ENCODE results near the gene NIP7. TPM values are rescaled to one million over a fixed set of nuclear protein-coding genes. Genes with fewer than 3 reads are reported as not detected.
A peak's percentile ranks its signal among the peaks of the same experiment; 100 is the strongest.

NIP7 gene
- total RNA-seq, 1 donor from 2014 or later, result 23.7 TPM

DNA sequence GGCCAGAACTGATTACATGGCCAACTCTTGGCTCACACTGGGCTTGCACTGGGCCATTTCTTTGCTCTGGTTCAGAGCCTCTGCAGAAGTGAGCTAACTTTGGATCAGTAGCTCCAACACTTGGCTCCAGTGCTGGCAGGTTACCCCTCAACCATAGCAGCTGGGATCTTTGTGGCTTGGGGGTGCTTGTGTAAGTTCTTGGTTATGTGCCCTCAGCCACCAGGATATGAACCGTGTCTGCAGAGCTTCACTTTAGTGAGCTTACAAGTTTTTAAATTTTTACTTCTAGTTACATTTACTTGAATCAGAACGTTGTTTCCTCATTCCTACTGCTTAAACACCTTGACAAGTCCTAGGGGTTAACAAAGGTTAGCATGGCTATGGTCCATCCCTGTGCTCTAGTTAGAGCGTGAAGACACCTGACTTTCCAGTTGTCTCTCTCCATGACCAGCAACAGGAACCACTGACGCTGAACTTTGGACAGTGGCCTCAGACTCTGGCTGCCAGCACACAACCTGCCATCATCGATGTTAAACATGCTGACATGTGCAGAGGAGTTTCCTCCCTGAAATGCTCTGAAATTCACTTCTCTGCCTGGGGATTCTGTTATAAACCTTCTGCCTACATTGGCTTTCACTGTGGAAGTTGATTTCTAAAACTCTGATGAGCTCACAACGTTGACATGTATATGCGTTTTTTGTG is 13.2 kb upstream of the NIP7 start:
- Histone ChIP-seq H3F3A (ENCODE audit: low read depth) (peaks cover 22% of the 10 kb centered on the region), H3K79me2 (ENCODE audit: low read depth) (peaks cover 80% of the 10 kb centered on the region), H3K9me3 (ENCODE audit: low read depth) (no peaks in the 10 kb centered on the region), H3K27me3 (no peaks in the 10 kb centered on the region), H4K20me1 (ENCODE audit: low read depth) (peaks cover 85% of the 10 kb centered on the region), H3K4me1 (peaks cover 22% of the 10 kb centered on the region), H2AFZ (replicated peaks) (no peak overlapping the region), H3K4me2 (peak overlapping the region; percentile 7), H3K27ac (no peak overlapping the region), H3K36me3 (peaks cover 3% of the 10 kb centered on the region), H3K4me3 (no peak overlapping the region), H3K9ac (no peak overlapping the region)
- no peak for DNase-seq (ENCODE audit: low spot score)
- Mint-ChIP-seq H3K36me3 (peaks cover 30% of the 10 kb centered on the region), H3K27ac (no peak overlapping the region), H3K4me3 (no peak overlapping the region), H3K27me3 (ENCODE audit: insufficient read depth, low read depth) (peaks cover 2% of the 10 kb centered on the region), H3K9me3 (no peaks in the 10 kb centered on the region), H3K4me1 (peaks cover 15% of the 10 kb centered on the region)
- TF ChIP-seq EZH2 (IDR thresholded peaks at IDR 0.05) (no peak), EZH2phosphoT487 (IDR thresholded peaks at IDR 0.05) (no peak)
- TF ChIP-seq, protein P1, sequence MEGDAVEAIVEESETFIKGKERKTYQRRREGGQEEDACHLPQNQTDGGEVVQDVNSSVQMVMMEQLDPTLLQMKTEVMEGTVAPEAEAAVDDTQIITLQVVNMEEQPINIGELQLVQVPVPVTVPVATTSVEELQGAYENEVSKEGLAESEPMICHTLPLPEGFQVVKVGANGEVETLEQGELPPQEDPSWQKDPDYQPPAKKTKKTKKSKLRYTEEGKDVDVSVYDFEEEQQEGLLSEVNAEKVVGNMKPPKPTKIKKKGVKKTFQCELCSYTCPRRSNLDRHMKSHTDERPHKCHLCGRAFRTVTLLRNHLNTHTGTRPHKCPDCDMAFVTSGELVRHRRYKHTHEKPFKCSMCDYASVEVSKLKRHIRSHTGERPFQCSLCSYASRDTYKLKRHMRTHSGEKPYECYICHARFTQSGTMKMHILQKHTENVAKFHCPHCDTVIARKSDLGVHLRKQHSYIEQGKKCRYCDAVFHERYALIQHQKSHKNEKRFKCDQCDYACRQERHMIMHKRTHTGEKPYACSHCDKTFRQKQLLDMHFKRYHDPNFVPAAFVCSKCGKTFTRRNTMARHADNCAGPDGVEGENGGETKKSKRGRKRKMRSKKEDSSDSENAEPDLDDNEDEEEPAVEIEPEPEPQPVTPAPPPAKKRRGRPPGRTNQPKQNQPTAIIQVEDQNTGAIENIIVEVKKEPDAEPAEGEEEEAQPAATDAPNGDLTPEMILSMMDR (IDR thresholded peaks at IDR 0.05), result no peak

DNA sequence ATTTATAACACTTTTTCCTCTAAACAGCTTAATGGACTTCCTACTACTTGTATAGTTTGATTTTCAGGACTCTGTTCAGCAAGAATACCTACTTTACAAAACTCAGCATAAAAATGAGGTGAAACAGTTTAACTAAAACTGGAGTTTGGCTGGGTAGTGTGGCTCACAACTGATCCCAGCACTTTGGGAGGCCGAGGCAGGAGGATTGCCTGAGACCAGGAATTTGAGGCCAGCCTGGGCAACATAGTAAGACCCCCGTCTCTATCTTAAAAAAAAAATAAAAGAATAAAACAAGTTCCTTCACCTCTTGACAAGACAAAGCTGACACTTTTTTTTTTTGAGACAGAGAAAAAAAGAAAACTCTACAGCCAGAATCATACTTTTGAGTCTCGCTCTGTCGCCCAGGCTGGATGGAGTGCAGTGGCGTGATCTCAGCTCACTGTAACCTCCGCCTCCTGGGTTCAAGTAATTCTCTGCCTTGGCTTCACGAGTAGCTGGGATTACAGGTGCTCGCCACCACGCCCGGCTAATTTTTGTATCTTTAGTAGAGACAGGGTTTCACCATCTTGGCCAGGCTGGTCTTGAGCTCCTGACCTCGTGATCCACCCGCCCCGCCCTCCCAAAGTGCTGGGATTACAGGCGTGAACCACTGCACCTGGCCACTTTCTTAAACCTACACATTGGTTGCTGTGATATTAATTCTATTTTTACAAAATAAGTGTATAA is 11.8 kb upstream of the NIP7 start:
- TF ChIP-seq, protein P1 (IDR thresholded peaks at IDR 0.05), result no peak
- no peak for TF ChIP-seq EZH2phosphoT487 (IDR thresholded peaks at IDR 0.05)
- peaks cover 2% of the 10 kb centered on the region for H3K27me3 Mint-ChIP-seq (ENCODE audit: insufficient read depth, low read depth)
- Histone ChIP-seq H3K4me3 (no peak overlapping the region), H3K27ac (no peak overlapping the region), H3K9ac (no peak overlapping the region), H3K27me3 (no peaks in the 10 kb centered on the region), H3K79me2 (ENCODE audit: low read depth) (peaks cover 86% of the 10 kb centered on the region), H3K36me3 (peaks cover 3% of the 10 kb centered on the region), H3K4me1 (peaks cover 22% of the 10 kb centered on the region), H3K4me2 (peak overlapping the region; percentile 99), H3F3A (ENCODE audit: low read depth) (peaks cover 33% of the 10 kb centered on the region), H2AFZ (replicated peaks) (no peak overlapping the region), H3K9me3 (ENCODE audit: low read depth) (no peaks in the 10 kb centered on the region), H4K20me1 (ENCODE audit: low read depth) (peaks cover 71% of the 10 kb centered on the region)
- H3K27ac Mint-ChIP-seq, result no peak overlapping the region
- no peak overlapping the region for H3K4me3 Mint-ChIP-seq
- H3K4me1 Mint-ChIP-seq, result peaks cover 20% of the 10 kb centered on the region
- no peaks in the 10 kb centered on the region for H3K9me3 Mint-ChIP-seq
- H3K36me3 Mint-ChIP-seq, result peaks cover 29% of the 10 kb centered on the region
- no peak for DNase-seq (ENCODE audit: low spot score)

DNA sequence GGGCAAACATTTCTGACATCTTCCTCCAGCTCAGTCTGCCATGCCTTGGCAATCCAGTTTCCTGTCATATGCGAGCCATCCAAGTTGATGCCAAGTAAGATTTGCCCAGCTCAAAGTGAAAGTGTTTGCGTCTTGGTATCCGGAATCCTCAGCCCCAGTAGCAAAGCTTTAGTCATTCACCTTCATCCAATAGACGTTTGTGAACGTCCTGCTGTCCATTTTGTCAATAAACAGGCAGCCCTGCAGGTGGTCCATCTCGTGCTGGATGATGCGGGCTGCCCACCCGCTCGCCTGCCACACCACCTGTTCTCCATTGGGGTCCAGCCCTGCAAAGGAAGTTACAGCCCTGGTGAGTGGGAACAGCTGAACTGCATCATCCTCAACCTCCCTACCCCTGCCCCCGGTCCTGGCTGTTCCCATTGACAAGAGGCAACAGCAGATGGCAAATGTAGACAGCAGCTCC is 10.7 kb upstream of the NIP7 start:
- peaks cover 22% of the 10 kb centered on the region for H3K4me1 ChIP-seq
- peak overlapping the region; percentile 79 for H3K4me3 ChIP-seq
- no peaks in the 10 kb centered on the region for H3K27me3 ChIP-seq
- H3K4me2 ChIP-seq, result peak overlapping the region; percentile 99
- peak overlapping the region; percentile 86 for H3K4me3 Mint-ChIP-seq
- H3K4me1 Mint-ChIP-seq, result peaks cover 20% of the 10 kb centered on the region
- H3K9ac ChIP-seq, result peak overlapping the region; percentile 69
- H3K27me3 Mint-ChIP-seq (ENCODE audit: insufficient read depth, low read depth), result peaks cover 2% of the 10 kb centered on the region
- no peak overlapping the region for H2AFZ ChIP-seq (replicated peaks)
- H3K36me3 Mint-ChIP-seq, result peaks cover 26% of the 10 kb centered on the region
- H3K9me3 Mint-ChIP-seq, result no peaks in the 10 kb centered on the region
- peaks cover 34% of the 10 kb centered on the region for H3F3A ChIP-seq (ENCODE audit: low read depth)
- H3K27ac ChIP-seq, result no peak overlapping the region
- H4K20me1 ChIP-seq (ENCODE audit: low read depth), result peaks cover 62% of the 10 kb centered on the region
- TF ChIP-seq EZH2phosphoT487 (IDR thresholded peaks at IDR 0.05) (no peak), EZH2 (IDR thresholded peaks at IDR 0.05) (no peak)
- TF ChIP-seq, protein P1 (IDR thresholded peaks at IDR 0.05), result no peak
- H3K9me3 ChIP-seq (ENCODE audit: low read depth), result no peaks in the 10 kb centered on the region
- H3K27ac Mint-ChIP-seq, result no peak overlapping the region
- no peak for DNase-seq (ENCODE audit: low spot score)
- H3K36me3 ChIP-seq, result peaks cover 3% of the 10 kb centered on the region
- peaks cover 88% of the 10 kb centered on the region for H3K79me2 ChIP-seq (ENCODE audit: low read depth)

All from neural progenitor cell (in vitro differentiated cells).